Measurements from ENCODE around the gene CYB5RL.

CYB5RL gene

DNA sequence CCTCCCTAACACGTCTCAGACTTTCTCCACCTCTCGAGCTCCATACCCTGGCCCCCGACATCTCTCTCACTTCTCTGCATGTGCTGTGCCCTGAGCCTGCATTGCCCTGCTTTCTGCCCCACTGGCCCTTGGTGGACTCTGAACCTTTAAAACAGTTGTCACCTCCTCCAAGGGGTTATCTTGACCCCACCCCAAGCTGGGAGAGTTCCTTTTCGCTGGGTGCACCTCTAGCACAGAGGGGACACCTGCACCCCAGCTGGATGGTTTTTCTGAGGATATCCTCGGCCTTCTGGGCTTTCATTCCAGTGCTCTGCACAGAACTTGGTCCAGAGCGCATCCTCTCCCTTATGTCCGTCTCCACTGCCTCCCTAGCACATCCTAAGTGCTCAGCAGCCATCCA, 42.8 kb downstream of the CYB5RL start:
- TF ChIP-seq, protein P1, sequence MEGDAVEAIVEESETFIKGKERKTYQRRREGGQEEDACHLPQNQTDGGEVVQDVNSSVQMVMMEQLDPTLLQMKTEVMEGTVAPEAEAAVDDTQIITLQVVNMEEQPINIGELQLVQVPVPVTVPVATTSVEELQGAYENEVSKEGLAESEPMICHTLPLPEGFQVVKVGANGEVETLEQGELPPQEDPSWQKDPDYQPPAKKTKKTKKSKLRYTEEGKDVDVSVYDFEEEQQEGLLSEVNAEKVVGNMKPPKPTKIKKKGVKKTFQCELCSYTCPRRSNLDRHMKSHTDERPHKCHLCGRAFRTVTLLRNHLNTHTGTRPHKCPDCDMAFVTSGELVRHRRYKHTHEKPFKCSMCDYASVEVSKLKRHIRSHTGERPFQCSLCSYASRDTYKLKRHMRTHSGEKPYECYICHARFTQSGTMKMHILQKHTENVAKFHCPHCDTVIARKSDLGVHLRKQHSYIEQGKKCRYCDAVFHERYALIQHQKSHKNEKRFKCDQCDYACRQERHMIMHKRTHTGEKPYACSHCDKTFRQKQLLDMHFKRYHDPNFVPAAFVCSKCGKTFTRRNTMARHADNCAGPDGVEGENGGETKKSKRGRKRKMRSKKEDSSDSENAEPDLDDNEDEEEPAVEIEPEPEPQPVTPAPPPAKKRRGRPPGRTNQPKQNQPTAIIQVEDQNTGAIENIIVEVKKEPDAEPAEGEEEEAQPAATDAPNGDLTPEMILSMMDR (IDR thresholded peaks at IDR 0.05; ENCODE audit: low read depth, low read length) = no peak
- DNase-seq (ENCODE audit: low read depth, low spot score) = no peak
- H3K4me3 ChIP-seq (ENCODE audit: low read depth, low read length) = no peak overlapping the region
- in situ Hi-C loops (cut with HindIII; ENCODE audit: low sequenced_read_pairs) = no loop called here

DNA sequence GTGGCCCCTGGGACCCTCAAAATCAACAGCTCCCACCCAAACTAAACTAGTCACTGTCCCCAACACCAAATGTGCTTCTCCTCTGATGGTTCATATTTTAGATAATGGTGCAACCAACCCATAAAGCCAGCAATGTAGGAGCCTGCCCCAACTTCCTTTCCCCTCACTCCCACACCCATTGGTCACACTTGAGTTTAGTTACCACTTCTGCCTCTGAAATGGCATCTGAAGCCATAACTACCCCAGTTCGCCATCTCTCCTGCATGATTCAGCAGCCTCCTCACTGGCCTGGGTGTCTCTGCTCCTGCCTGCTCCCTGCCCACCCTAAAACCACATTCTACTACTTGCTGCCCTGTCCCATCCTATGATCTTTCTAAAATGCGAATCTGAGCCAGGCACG, 43.6 kb downstream of the CYB5RL start:
- TF ChIP-seq, protein P1 (IDR thresholded peaks at IDR 0.05; ENCODE audit: low read depth, low read length) = no peak
- H3K4me3 ChIP-seq (ENCODE audit: low read depth, low read length) = no peak overlapping the region
- in situ Hi-C loops (cut with HindIII; ENCODE audit: low sequenced_read_pairs) = no loop called here
- DNase-seq (ENCODE audit: low read depth, low spot score) = no peak

DNA sequence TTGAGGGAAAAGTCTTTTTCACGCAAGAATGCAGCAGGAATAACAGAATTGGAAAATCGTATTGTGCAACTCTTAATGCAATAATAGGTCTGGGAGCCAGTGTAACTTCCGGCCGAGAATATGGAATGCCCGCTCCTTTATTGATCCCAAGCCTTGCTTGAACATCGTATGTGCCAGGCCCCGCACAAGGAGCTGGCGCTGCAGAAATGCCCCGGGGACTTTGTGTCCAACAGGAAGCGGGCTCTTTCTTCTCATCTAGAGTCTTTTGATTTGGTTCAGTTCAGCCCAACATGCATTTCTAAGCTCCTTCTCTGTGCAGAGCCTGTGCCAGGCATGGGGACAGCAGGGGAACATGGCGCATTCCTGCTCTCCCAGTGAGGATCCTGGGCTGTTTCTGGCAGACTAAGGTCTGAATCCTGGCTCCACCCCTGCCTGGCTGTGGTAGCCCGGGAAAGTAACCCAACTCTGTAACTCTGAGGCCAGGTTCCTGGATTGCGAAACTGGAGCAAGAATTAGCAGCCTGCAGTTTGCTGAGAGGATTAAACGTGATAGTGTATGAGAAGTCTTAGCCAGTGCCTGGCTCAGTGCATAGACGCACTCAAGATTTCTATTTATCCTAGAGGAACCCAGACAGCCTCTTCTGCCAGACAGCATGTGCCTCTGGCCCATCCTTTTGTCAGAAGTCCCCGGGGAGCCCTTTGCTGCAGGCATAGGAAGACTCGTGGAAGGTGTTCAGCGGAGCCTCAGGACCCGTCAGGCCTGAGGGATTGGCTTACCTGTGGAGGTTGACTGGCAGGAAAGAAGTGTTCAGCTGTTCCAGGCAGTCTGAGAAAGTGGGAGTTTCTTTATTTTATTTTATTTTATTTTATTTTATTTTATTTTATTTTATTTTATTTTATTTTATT, 46.0 kb downstream of the CYB5RL start:
- DNase-seq (ENCODE audit: low read depth, low spot score) = peak; percentile 51
- in situ Hi-C loops (cut with HindIII; ENCODE audit: low sequenced_read_pairs) = no loop called here
- no peak overlapping the region for H3K4me3 ChIP-seq (ENCODE audit: low read depth, low read length)
- TF ChIP-seq, protein P1 (IDR thresholded peaks at IDR 0.05; ENCODE audit: low read depth, low read length) = no peak

DNA sequence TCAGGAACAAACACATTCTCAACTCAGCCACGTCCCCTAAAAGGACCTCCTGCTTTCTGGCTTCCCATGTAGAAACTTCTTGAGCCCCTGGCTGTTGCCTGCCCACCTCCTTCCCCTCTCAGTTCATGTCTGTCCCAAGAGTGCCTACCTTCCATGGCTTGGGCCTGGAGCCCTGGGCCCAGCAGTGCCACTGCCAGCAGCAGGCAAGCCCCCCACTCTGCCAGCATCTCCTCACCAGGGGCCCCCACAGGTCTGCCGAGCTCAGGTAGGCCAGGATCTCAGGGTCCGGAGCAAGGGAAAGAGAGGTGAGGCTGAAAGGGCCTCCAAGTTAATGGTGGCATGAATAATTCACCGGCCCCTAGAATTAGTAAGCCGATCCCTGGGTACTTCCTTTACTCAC, 47.1 kb downstream of the CYB5RL start, which contains the start of gene CDCP2:
Gene CDCP2 (minus strand): TSS at position 305 of the 400 bp plus-strand sequence. CDS start 78 bp downstream, at position 227.
- no peak within 1 kb of the TSS for H3K4me3 ChIP-seq (ENCODE audit: low read depth, low read length)
- in situ Hi-C loops (cut with HindIII; ENCODE audit: low sequenced_read_pairs) = no loop called here
- no peak for DNase-seq (ENCODE audit: low read depth, low spot score)
- TF ChIP-seq, protein P1 (IDR thresholded peaks at IDR 0.05; ENCODE audit: low read depth, low read length) = no peak

DNA sequence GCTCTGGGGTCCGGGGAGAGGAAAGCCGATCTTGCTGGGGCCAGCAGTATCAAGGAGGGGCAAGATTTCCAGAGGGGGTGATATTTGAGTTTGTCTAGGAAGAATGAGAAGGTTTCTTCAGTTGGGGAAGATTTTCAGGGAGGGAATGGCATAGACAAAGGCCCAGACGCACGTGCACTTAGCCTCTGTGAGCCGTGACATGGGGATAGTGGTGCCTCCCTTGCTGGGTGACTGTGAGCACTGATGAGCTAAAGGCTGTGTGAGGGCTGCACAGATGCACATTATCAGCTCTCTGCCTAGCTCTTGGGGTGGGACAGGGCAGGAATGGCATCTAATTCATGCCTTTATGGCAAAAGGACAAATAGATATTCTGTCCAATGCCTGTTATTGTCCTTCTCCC, 48.8 kb downstream of the CYB5RL start:
- no peak for DNase-seq (ENCODE audit: low read depth, low spot score)
- TF ChIP-seq, protein P1 (IDR thresholded peaks at IDR 0.05; ENCODE audit: low read depth, low read length) = no peak
- H3K4me3 ChIP-seq (ENCODE audit: low read depth, low read length) = no peak overlapping the region
- in situ Hi-C loops (cut with HindIII; ENCODE audit: low sequenced_read_pairs) = no loop called here
